ENCODE results near the gene NIPSNAP2.
"Not testable (repeated sequence)": the region's sequence is repeated elsewhere in the genome, so short reads cannot be mapped to it uniquely, and the experiment has no call there.

NIPSNAP2 gene

GRCh38 chr7:55964261-55965099, at the start of gene NIPSNAP2:
TSS of gene NIPSNAP2 (plus strand) at chr7:55964585. CDS start at chr7:55964610, 25 bp downstream.
- peak; percentile 49 for DNase-seq

GRCh38 chr7:55917771-55918170, 46.6 kb upstream of the NIPSNAP2 start:
- DNase-seq = no peak

GRCh38 chr7:55928006-55928767, 36.2 kb upstream of the NIPSNAP2 start:
- no peak for DNase-seq

GRCh38 chr7:55931421-55932151, 32.8 kb upstream of the NIPSNAP2 start:
- no peak for DNase-seq

- DNase-seq = no peak
These were observed 24.8 kb upstream of the NIPSNAP2 start for GRCh38 chr7:55939514-55940123.

- DNase-seq = no peak
These were observed 17.8 kb upstream of the NIPSNAP2 start for GRCh38 chr7:55946545-55946944.

GRCh38 chr7:55951637-55952351, 12.6 kb upstream of the NIPSNAP2 start, which contains the start of gene MRPS17:
TSS of gene MRPS17 (plus strand) at chr7:55951877. CDS start at chr7:55953196, 1,319 bp downstream.
- peak; percentile 62 for DNase-seq

GRCh38 chr7:55952352-55952671, 12.1 kb upstream of the NIPSNAP2 start:
- not testable (repeated sequence) for DNase-seq

- DNase-seq = no peak
These were observed 10.5 kb upstream of the NIPSNAP2 start for GRCh38 chr7:55953707-55954475.

- no peak for DNase-seq
These were observed 7.2 kb upstream of the NIPSNAP2 start for GRCh38 chr7:55957190-55957589.

- DNase-seq = no peak
These were observed 2.4 kb upstream of the NIPSNAP2 start for GRCh38 chr7:55962014-55962413.

- DNase-seq = no peak
These were observed 709 bp upstream of the NIPSNAP2 start for GRCh38 chr7:55963584-55964168.

GRCh38 chr7:55965100-55965470, 700 bp downstream of the NIPSNAP2 start:
- no peak for DNase-seq

GRCh38 chr7:55965805-55966421, 1.5 kb downstream of the NIPSNAP2 start:
- no peak for DNase-seq

GRCh38 chr7:55966851-55967250, 2.5 kb downstream of the NIPSNAP2 start:
- no peak for DNase-seq

GRCh38 chr7:55969391-55969790, 5.0 kb downstream of the NIPSNAP2 start:
- no peak for DNase-seq

- DNase-seq = no peak
These were observed 6.2 kb downstream of the NIPSNAP2 start for GRCh38 chr7:55970561-55970960.

- DNase-seq = no peak
These were observed 6.6 kb downstream of the NIPSNAP2 start for GRCh38 chr7:55970978-55971377.

GRCh38 chr7:55973747-55974250, 9.4 kb downstream of the NIPSNAP2 start:
- no peak for DNase-seq

GRCh38 chr7:55975988-55976633, 11.7 kb downstream of the NIPSNAP2 start:
- no peak for DNase-seq
